GM21619 (cell line): Measurements from ENCODE around the gene TRIM44.
"Not testable (repeated sequence)": the region's sequence is repeated elsewhere in the genome, so short reads cannot be mapped to it uniquely, and the experiment has no call there.

Experiments used
- ATAC-seq: cut with Tn5 transposase; IDR thresholded peaks from one replicate; pipeline ENCODE4 v1.9.1; 2021; ENCODE audit not compliant: unreplicated experiment

TRIM44 gene

DNA sequence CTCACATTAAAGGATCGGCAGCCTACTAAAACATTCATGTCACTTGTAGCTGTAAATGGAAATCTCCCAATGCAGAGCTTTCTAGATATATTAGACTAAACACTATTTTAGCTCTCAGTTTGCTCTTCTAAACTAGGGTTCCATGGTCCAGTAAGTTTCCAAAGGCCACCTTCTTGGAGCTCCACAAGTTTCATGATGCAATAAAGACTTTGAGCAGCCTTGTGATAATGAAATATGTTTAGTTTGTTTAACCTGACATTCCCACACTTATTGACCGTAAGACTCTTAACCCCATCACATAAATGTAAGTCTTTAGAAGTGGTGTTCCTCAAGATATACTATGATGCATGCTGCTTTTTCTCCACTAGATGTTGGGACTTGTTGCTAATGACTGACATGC is 87.7 kb downstream of the TRIM44 start:
- no peak for ATAC-seq

GRCh38 chr11:35750981-35751663 is 88.5 kb downstream of the TRIM44 start:
- no peak for ATAC-seq

- ATAC-seq = no peak
These were observed 89.1 kb downstream of the TRIM44 start for GRCh38 chr11:35751664-35752061.

- no peak for ATAC-seq
These were observed 89.5 kb downstream of the TRIM44 start for GRCh38 chr11:35752115-35752514.

DNA sequence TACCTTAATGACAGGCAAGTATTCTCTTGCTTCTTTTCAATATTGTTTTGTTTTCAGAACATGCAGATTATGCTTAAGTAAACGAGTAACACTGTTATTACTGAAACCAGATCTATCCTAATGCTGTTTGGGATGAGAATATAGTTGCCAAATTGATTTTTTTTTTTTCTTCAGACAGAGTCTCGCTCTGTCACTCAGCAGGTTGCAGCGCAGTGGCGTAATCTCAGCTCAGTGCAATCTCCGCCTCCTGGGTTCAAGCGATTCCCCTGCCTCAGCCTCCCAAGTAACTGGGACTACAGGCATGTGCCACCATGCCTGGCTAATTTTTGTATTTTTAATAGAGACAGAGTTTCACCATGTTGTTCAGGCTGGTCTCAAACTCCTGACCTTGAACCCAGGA is 91.0 kb downstream of the TRIM44 start:
- ATAC-seq = not testable (repeated sequence)

- not testable (repeated sequence) for ATAC-seq
These were observed 97.4 kb downstream of the TRIM44 start for GRCh38 chr11:35759951-35760350.

GRCh38 chr11:35761899-35762298 is 99.3 kb downstream of the TRIM44 start:
- ATAC-seq = no peak

- ATAC-seq = no peak
These were observed 100.7 kb downstream of the TRIM44 start for GRCh38 chr11:35763301-35763700.

- ATAC-seq = no peak
These were observed 101.2 kb downstream of the TRIM44 start for GRCh38 chr11:35763765-35764164.

- ATAC-seq = no peak
These were observed 101.8 kb downstream of the TRIM44 start for GRCh38 chr11:35764417-35764816.

GRCh38 chr11:35765211-35765610 is 102.6 kb downstream of the TRIM44 start:
- ATAC-seq = no peak

DNA sequence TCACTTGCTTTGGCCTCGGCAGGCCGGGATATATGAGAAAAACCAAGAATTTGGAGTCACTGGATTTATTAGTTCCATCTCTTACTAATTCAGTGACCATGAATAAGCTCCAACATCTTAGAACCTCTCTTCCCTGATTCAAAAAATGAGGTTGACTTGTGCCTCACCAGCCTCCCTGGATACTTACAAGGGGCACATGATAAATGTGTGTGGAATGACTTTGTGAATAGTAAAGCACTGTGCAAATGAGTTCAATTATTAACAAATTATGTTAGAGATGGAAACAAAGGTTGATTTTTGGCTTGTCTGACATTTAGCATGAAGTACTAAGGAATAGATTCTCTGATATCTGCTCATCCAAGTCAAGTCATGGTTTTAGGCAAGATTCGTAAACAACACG is 104.1 kb downstream of the TRIM44 start:
- ATAC-seq = no peak

GRCh38 chr11:35770425-35770824 is 107.8 kb downstream of the TRIM44 start:
- ATAC-seq = not testable (repeated sequence)

DNA sequence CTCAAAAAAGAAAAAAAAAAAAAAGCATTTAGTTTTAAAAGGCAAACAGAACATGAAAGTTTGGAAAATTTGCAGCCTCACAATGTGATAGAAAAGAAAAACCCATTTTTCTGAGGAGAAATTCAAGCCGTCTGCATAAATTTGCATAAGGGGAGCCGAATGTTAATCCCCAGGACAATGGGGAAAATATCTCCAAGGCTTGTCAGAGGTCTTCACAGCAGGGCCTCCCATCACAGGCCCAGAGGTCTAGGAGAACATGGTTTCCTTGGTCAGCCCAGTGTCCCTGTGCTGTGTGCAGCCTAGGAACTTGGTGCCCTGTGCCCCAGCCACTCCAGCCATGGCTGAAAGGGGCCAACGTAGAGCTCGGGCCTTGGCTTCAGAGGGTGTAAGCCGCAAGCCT is 109.1 kb downstream of the TRIM44 start:
- ATAC-seq = no peak

- ATAC-seq = not testable (repeated sequence)
These were observed 114.7 kb downstream of the TRIM44 start for GRCh38 chr11:35777241-35777640.

DNA sequence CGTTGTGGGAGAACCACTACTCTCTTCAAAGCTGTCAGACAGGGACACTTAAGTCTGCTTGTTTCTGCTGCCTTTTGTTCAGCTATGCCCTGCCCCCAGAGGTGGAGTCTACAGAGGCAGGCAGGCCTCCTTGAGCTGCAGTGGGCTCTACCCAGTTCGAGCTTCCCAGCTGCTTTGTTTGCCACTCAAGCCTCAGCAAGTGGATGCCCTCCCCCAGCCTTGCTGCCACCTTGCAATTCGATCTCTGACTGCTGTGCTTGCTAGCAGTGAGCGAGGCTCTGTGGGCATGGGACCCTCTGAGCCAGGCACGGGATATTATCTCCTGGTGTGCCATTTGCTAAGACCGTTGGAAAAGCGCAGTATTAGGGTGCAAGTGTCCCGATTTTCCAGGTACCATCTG is 116.4 kb downstream of the TRIM44 start:
- not testable (repeated sequence) for ATAC-seq

DNA sequence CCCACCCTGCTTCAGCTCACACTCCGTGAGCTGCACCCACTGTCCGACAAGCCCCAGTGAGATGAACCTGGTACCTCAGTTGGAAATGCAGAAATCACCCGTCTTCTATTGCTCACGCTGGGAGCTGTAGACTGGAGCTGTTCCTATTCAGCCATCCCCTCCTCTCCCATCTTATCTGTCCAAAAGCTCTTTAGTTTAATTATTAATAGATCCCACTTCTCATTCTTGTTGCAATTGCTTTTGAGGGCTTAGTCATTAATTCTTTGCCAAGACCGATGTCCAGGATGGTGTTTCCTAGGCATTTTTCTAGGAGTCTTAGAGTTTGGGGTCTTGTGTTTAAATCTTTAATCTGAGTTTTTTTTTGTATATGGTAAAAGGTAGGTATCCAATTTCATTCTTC is 116.8 kb downstream of the TRIM44 start:
- no peak for ATAC-seq

GRCh38 chr11:35780951-35781860 is 118.6 kb downstream of the TRIM44 start:
- ATAC-seq = no peak

- ATAC-seq = no peak
These were observed 119.4 kb downstream of the TRIM44 start for GRCh38 chr11:35781861-35782470.

- ATAC-seq = no peak
These were observed 121.2 kb downstream of the TRIM44 start for GRCh38 chr11:35783809-35784208.

DNA sequence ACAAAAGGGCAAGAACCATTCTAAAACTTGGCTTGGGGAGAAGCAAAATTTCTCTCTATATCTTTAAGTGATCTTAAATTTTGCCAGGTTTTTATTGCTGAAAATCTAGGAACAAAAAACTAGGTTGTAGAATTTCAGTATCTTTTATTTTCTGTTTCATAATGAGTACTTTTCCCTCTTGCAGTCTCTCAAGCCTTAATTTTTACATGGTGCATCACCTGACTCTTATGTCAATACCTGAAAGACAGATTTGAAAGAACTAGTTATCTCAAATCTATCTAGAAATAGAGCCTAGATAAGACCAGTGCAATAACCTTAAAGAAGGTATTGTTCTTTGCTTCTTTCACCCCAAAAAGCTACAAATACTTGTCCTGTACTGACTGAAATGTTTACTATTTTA is 122.1 kb downstream of the TRIM44 start:
- ATAC-seq = no peak
